T-helper 1 cell (primary cell): ENCODE measurements around the gene STRBP.
"Not testable (repeated sequence)": the region's sequence is repeated elsewhere in the genome, so short reads cannot be mapped to it uniquely, and the experiment has no call there.

Experiments used
- DNase-seq, 5 donors: peaks; one replicate each; pipeline ENCODE4 v3.0.0-alpha.2; 2012 to 2020
- total RNA-seq, 4 donors: gene quantifications; one replicate each; lab custom pipeline; 2026; lab: John Stamatoyannopoulos, UW

STRBP gene
- 28.8 to 32.7 (median 29.7) reads per million in 4 donors for total RNA-seq

- peak; percentile 89 to 96 (median 92) for DNase-seq
Observed at GRCh38 chr9:123268465-123269259, at the start of gene STRBP. Gene STRBP, minus strand, starts transcription at chr9:123268586. Its CDS starts 84,452 bp downstream, at chr9:123184134.

DNA sequence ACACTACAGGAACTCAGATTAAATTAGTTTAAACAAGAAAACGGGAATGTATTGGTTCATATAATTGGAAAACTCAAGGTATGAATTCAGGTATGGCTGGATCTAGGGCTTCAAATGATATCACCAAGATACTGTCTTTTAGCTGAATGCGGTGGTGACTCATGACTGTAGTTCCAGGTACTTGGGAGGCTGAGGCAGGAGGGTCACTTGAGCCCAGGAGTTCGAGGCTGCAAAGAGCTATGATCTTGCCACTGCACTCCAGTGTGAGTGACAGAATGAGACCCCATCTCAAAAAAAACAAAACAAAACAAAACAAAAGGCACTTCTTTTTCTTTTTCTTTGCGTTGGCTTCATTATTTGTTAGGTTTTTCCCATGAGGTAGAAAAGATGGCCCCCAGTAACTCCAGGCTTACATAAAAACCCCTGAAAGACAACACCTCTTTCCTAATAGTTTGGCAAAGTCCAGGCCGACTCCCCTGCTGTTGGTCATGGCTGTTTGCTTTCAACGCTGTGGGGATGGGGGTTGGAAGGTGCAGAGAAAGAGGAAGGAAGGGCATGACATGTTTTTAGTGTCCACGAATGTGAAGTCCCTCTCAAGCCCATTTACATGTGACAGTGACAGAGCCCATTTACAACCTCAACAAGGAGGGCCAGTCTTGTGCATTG is 47.8 kb upstream of the STRBP start:
- DNase-seq = no peak

GRCh38 chr9:123315635-123316034 is 47.2 kb upstream of the STRBP start:
- no peak for DNase-seq

DNA sequence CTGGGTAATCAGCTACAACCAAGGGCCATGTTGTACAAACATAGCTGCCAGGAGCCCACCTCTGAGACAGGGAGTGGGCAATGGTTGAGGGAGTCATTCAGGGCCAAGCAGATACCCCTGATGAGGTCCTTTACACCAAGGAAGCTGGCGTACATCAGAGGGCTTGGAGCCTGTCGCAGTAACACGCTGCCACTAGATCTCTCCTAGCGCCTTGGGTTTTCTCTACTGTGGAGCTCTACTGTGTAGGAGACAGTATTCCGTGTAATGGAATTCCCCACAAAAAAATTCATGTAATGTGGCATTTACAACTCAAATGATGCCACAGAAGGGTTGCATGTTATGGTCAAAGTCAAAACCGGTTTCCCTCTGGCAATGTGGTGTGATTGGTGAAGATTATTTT is 46.2 kb upstream of the STRBP start:
- DNase-seq = no peak

- no peak for DNase-seq
Observed at GRCh38 chr9:123312306-123312877, 44.0 kb upstream of the STRBP start.

DNA sequence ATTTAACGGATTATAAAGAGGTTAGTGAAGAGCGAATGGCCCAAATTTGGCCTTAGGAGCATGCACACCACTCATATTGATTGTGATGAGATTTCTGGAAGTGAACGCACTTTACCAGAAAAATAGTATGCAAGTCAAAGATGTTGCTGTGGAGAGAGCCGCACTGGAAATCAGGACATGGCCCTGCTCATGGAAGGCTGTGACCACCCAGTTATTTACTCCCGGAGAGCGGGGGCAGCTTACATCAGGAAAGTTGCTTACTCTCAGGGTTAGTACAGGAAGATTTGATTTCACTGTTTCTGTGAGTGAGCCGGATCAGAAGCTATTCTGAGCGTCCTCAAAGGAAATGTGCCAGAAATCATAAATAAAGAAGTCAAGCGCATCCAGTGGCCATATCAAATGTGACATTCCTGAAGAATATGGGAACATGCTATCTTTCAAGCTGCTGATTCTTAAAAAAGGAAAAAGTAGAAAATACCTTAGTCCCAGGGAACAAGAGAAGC is 42.9 kb upstream of the STRBP start:
- DNase-seq = no peak

DNA sequence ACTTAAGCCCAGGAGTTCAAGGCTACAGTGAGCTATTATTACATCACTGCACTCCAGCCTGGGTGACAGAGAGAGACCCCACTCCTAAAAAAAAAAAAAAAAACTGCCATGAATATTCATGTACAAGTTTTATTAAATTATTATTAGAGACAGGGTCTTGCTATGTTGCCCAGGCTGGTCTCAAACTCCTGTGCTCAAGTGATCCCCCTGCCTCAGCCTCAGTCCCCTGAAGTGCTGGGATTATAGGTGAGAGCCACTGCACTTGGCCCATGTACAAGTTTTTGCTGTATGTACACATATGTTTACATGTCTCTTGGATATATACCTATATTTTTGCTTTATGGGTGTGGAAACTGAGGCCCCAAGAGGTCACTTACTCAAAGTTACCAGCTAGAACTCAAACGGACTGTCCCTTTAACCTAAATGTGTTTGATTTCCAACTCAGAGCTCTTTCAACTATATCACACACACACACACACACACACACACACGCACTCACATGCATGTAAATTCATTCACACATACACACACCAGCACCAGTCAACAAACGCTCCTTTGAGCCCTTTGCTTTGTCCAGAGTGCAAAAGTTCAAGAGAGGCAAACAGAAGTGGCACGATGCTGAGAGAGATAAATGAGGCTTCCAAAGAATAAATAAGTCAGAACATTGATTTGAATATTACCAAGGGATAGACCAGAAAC is 42.3 kb upstream of the STRBP start:
- no peak for DNase-seq

GRCh38 chr9:123309611-123310010 is 41.2 kb upstream of the STRBP start:
- DNase-seq = no peak

DNA sequence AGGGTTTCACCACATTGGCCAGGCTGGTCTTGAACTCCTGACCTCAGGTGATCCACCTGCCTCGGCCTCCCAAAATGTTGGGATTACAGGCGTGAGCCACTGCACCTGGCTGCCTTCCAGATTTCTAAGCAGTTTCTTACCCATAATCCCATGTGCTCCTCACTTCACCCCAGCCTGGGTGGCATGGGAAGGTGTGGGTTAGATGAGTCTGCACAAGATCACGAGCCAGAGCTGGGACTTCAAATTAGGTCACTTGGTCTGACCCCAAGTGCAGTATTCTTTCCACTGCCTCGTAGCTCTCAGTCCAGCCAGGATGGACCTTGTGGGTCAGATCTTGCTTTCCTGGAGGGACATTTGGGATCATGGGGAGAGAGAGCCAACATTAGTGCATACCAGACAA is 37.5 kb upstream of the STRBP start:
- DNase-seq = no peak

- DNase-seq = no peak
Observed at GRCh38 chr9:123304340-123304691, 35.9 kb upstream of the STRBP start.

DNA sequence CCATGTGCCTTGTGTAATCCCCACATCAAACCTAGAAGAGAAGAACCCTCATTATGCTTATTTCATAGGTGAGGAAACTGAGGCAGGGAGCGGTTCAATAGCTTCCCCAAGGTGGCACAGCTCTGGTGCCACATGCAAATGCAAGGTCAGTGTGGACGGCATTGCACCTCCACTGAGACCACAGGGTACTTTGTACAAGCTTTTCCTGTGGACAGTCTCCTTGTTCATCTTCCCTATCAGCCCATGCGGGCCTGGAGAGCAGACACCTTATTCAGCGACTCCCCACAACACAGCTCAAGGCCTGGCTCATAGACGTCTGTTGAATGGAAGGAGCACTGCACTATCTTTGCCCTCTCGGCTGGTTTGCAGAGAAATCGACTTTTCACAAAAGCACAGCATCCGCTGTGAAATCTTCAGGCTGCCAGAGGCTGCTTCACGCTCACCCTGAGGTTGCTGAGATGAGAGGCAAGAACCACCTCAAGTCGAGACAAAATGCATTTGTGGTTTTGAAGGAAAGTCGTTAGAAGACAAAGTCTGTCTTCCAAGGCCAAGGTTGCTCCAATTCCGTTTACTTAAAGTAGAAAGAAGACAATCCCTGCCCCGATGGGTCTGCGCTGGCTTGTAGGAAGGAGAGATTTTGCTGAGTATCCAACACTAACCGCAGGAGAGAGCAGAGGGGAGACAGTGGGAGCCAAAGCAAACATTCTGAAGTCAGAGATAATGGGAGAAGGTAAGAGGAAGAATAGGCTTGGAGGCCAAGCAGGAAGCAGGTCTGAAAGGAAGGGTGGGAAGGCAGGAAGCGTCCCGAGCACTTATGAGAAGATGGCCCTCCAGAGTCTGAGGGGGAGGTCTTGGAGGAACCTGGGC is 34.2 kb upstream of the STRBP start:
- DNase-seq = no peak

DNA sequence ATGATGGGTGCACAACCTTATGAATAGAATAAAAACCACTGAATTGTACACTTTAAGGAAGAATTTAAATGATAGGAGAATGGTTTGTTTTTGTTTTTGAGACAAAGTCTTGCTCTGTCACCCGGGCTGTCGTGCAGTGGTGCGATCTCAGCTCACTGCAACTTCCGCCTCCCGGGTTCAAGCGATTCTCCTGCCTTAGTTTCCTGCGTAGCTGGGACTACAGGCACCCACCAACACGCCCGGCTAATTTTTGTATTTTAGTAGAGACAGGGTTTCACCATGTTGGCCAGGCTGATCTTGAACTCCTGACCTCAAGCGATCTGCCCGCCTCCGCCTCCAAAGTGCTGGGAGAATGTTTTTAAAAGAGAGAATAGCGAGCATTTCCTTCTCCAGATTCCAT is 33.5 kb upstream of the STRBP start:
- DNase-seq = not testable (repeated sequence)

GRCh38 chr9:123300554-123300953 is 32.2 kb upstream of the STRBP start:
- no peak for DNase-seq

DNA sequence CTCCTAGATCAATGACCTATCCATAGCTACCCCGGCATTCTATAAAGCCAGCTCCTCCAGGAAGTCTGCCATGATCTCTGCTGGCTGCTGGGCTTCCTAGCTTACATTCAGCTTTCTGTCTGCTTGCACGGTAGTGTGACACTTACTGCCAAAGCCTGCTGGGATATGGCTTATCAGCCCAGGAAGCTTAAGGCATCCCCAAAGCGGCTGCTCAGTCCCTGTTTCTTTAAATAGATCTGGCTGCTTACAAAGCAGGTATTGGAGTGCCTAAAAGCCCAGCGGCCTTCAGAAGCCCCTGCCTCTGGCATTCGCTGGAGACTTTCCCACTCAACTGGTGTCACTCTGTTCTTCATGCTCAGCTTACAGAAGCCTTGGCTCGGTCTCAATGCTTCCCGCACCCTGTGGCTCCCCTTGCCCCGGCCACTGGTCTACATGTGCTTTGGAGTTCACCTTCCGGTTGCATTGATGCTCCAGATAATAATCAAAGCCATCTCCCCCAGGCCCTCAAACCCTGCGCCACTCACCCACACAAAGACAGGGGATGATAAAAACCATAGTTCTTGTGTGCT is 31.3 kb upstream of the STRBP start:
- DNase-seq = no peak

DNA sequence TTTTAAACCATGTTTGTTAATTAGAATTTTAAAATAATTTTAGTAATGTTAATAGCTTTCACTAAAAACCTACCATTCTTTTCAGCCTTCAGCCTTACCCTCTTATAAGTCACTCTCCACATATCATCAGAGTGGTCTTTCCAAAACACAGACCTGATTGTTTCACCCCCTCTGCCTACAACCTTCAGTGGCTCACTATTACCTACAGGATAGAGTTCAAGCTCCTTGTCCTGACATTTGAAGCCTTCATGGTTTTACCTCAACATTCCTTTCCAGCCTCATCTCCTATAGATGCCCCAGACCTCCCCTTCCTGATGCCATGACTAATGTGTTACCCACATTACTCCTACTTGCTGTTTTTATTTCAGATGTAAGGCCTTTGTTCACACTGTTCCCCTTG is 27.8 kb upstream of the STRBP start:
- no peak for DNase-seq

DNA sequence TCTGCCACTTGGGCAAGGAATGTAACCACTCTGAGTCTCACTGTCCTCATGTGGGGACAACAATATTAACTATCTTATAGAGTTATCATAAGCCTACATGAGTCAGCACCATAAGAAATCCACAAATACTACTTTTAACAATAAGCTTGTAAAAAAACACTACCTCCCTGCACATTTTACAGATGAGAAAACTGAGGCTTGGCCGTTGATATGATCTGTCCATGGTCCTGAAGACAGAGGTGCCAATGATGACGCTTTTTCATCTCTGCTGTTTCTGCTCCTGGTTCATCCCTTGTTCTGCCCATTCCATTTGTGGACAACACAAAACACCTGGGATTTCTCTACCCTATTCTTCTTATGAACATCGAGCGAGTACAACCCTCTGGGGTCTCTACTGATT is 23.4 kb upstream of the STRBP start:
- no peak for DNase-seq

DNA sequence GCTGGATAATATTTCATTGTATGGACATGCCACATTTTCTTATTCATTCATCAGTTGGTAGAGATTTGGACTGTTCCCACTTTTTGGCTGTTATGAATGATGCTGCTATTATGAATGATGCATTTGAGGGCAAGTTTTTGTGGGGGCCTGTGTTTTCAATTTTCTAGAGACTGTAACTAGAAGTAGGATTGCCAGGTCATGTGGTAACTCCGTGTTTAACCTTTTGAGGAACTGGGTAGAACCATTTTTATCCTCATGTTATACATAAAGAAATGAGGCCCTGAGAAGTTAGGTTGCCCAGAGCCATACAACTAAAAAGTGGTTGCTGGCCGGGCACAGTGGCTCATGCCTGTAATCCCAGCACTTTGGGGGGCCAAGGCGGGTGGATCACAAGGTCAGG is 22.4 kb upstream of the STRBP start:
- no peak for DNase-seq

DNA sequence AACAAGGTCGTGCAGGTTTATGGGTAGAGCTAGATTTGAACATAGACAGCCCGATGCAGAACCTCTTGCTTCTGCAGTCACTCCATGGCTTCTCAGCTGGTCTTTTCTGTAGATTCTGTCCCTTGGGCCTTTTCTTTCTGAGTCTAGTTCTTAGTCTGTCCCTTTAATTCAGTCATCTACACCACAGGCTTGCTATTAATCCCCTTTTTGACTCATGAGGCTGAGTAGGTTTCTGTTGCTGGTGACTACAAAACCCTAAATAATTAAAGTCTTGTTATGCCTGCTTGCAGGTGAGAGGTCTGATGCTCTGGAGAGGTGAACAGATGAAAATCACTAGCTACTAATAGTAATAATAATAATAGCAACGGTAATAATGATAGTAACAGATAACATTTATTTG is 19.3 kb upstream of the STRBP start:
- DNase-seq = no peak

- DNase-seq = no peak
Observed at GRCh38 chr9:123286324-123286723, 17.9 kb upstream of the STRBP start.

DNA sequence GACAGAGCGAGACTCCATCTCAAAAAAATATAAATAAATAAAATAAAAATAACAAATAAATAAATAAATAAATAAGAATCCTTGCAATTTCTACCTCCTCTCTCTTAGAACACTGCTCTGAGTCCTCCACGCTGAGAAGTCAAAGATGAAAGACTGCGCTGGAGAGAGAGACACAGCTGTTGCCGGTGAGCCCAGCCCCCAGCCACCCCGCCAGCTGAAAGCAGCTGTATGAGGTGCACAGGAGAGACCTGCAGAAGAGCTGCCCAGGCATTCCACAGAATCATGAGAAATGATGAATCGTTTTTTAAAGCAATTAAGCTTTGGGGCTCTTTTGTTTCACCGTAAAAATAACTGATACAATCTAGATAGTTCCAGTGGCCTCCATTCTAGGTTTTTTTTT is 16.3 kb upstream of the STRBP start:
- no peak for DNase-seq

DNA sequence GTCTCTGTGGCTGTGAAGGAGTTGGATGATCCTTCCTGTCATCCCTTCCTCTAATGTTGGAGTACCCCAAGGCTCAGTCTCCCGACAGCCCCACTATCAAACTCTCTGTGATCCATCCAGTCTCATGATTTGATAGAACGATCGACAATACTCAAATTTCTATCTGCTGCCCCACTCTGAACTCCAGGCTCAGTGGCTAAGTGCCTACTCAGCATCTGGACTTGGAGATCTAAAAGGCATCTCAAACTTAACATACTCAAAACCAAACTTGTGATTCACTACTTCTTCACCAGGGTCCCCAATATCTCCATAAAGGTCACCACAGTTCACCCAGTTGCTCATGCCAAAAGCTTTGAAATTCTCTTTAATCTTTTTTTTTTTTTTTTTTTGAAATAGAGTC is 15.1 kb upstream of the STRBP start:
- DNase-seq = no peak

GRCh38 chr9:123283048-123283408 is 14.6 kb upstream of the STRBP start:
- DNase-seq = no peak
